SW 1271 (cell line): ENCODE results near the gene SLC6A1.
"Not testable (repeated sequence)": the region's sequence is repeated elsewhere in the genome, so short reads cannot be mapped to it uniquely, and the experiment has no call there.

Source experiments
- DNase-seq, 2 experiments: peaks; one replicate each; lab custom pipeline; 2025; lab: John Stamatoyannopoulos, UW

Gene SLC6A1

GRCh38 chr3:11060500-11061251, 68.1 kb downstream of the SLC6A1 start:
- DNase-seq, result peak; percentile 13 to 67

- not testable (repeated sequence) for DNase-seq
Measured at GRCh38 chr3:11061268-11061871, 68.8 kb downstream of the SLC6A1 start.

- no peak for DNase-seq
Measured at GRCh38 chr3:11062704-11063103, 70.2 kb downstream of the SLC6A1 start.

- DNase-seq, result no peak
Measured at GRCh38 chr3:11071096-11071755, 78.7 kb downstream of the SLC6A1 start.

GRCh38 chr3:11072631-11073030, 80.1 kb downstream of the SLC6A1 start:
- no peak for DNase-seq

GRCh38 chr3:11074011-11074410, 81.5 kb downstream of the SLC6A1 start:
- no peak for DNase-seq

- no peak for DNase-seq
Measured at GRCh38 chr3:11074451-11074850, 81.9 kb downstream of the SLC6A1 start.

- DNase-seq, result not testable (repeated sequence)
Measured at GRCh38 chr3:11075122-11075521, 82.6 kb downstream of the SLC6A1 start.

GRCh38 chr3:11076711-11077110, 84.2 kb downstream of the SLC6A1 start:
- DNase-seq, result no peak

- no peak for DNase-seq
Measured at GRCh38 chr3:11077466-11077865, 84.9 kb downstream of the SLC6A1 start.

- DNase-seq, result no peak
Measured at GRCh38 chr3:11078826-11079515, 86.4 kb downstream of the SLC6A1 start.

- DNase-seq, result no peak
Measured at GRCh38 chr3:11080492-11080891, 87.9 kb downstream of the SLC6A1 start.

- DNase-seq, result no peak
Measured at GRCh38 chr3:11084098-11084497, 91.5 kb downstream of the SLC6A1 start.

- DNase-seq, result no peak
Measured at GRCh38 chr3:11084677-11085076, 92.1 kb downstream of the SLC6A1 start.

- no peak for DNase-seq
Measured at GRCh38 chr3:11085093-11085840, 92.7 kb downstream of the SLC6A1 start.

- no peak for DNase-seq
Measured at GRCh38 chr3:11086856-11087255, 94.3 kb downstream of the SLC6A1 start.

GRCh38 chr3:11088066-11088465, 95.5 kb downstream of the SLC6A1 start:
- no peak for DNase-seq

- no peak for DNase-seq
Measured at GRCh38 chr3:11088831-11089230, 96.3 kb downstream of the SLC6A1 start.
